Keratinocyte (primary cell): ENCODE results near the gene UBASH3B. TPM values are rescaled to one million over a fixed set of nuclear protein-coding genes. Genes with fewer than 3 reads are reported as not detected.

ENCODE experiments used
- DNase-seq: peaks from one replicate; pipeline ENCODE4 v3.0.0-alpha.2; 2011; ENCODE audit warnings: low read depth, missing footprints, low spot score
- FAIRE-seq: peaks from 2 replicates; lab custom pipeline; 2011; peaks lifted over from hg19 to GRCh38; lab: Jason Lieb, UNC
- H2AFZ ChIP-seq: 2 replicates; pipeline ENCODE4 v1.6.0; 2012; ENCODE audit warnings: low read length, control low read depth, inconsistent platforms; ENCODE audit not compliant: control insufficient read depth
- H3K27ac ChIP-seq: 2 replicates; pipeline ENCODE4 v1.5.1; 2011; ENCODE audit warnings: low read length; ENCODE audit not compliant: control insufficient read depth, insufficient read depth
- H3K27me3 ChIP-seq: 3 replicates; pipeline ENCODE4 v1.6.0; 2011; ENCODE audit warnings: low read length; ENCODE audit not compliant: control insufficient read depth, insufficient read depth; ENCODE audit errors: extremely low read depth
- H3K36me3 ChIP-seq, 2 experiments: 2 replicates in 1 of 2; 3 replicates in 1 of 2; pipeline ENCODE4 v1.5.1; 2011; ENCODE audit warnings: low read length in 2 of 2, mild to moderate bottlenecking in 1 of 2; ENCODE audit not compliant: control insufficient read depth in 2 of 2, insufficient read depth in 2 of 2; ENCODE audit errors: extremely low read depth in 1 of 2
- H3K4me1 ChIP-seq: 3 replicates; pipeline ENCODE4 v1.5.1; 2011; ENCODE audit warnings: low read length; ENCODE audit not compliant: control insufficient read depth, insufficient read depth; ENCODE audit errors: extremely low read depth
- H3K4me2 ChIP-seq: 3 replicates; pipeline ENCODE4 v1.6.0; 2011; ENCODE audit warnings: low read depth, low read length; ENCODE audit not compliant: control insufficient read depth, insufficient read depth; ENCODE audit errors: extremely low read depth
- H3K4me3 ChIP-seq, 3 experiments: fragments of 200-600 bp in 1 of 3; sonication (generic) in 1 of 3; 2 replicates in 2 of 3; 3 replicates in 1 of 3; pipeline ENCODE4 v1.5.1; 2011 to 2016; ENCODE audit warnings: low read length in 3 of 3, mild to moderate bottlenecking in 3 of 3, control low read depth in 2 of 3, inconsistent platforms in 1 of 3, low read depth in 1 of 3, mixed read lengths in 1 of 3, mixed run types in 1 of 3, moderate library complexity in 1 of 3; ENCODE audit not compliant: control insufficient read depth in 2 of 3, insufficient read depth in 2 of 3; ENCODE audit errors: extremely low read depth in 1 of 3
- H3K79me2 ChIP-seq: 2 replicates; pipeline ENCODE4 v1.6.0; 2012; ENCODE audit warnings: low read length; ENCODE audit not compliant: control insufficient read depth, insufficient read depth
- H3K9ac ChIP-seq: 3 replicates; pipeline ENCODE4 v1.6.0; 2011; ENCODE audit warnings: low read length; ENCODE audit not compliant: control insufficient read depth, insufficient read depth; ENCODE audit errors: extremely low read depth
- H3K9me1 ChIP-seq: 3 replicates; pipeline ENCODE4 v1.6.0; 2011; ENCODE audit warnings: low read length; ENCODE audit not compliant: control insufficient read depth, insufficient read depth; ENCODE audit errors: extremely low read depth
- H3K9me3 ChIP-seq: 2 replicates; pipeline ENCODE4 v1.5.1; 2012; ENCODE audit warnings: low read depth, low read length; ENCODE audit not compliant: control insufficient read depth
- H4K20me1 ChIP-seq: 3 replicates; pipeline ENCODE4 v1.6.0; 2011; ENCODE audit warnings: low read length; ENCODE audit not compliant: control insufficient read depth, insufficient read depth; ENCODE audit errors: extremely low read depth
- CTCF ChIP-seq, 3 experiments: IDR thresholded peaks in 1 of 3; conservative IDR thresholded peaks in 1 of 3; optimal IDR thresholded peaks in 1 of 3; 2 replicates in 2 of 3; 3 replicates in 1 of 3; pipeline versions ENCODE3 to v1.5.1; 2011; ENCODE audit warnings: low read length in 3 of 3, mild to moderate bottlenecking in 3 of 3, moderate library complexity in 2 of 3, control low read depth in 1 of 3, inconsistent platforms in 1 of 3; ENCODE audit not compliant: insufficient read depth in 2 of 3; ENCODE audit errors: extremely low read depth in 1 of 3
- EZH2 ChIP-seq: IDR thresholded peaks from one replicate; pipeline ENCODE4 v1.6.1; 2012; ENCODE audit warnings: inconsistent platforms, mild to moderate bottlenecking, low read length, moderate library complexity
- dilution Hi-C: fragments of 300-500 bp; cut with MboI; formaldehyde crosslinking; loops from one replicate; pipeline ENCODE4 v1.7.0; 2020; ENCODE audit warnings: low sequenced_read_pairs; ENCODE audit not compliant: extremely low pct_ligation_motif_present
- polyA plus RNA-seq, 5 experiments: library from polyadenylated mRNA; depleted of rRNA in 3 of 5; stranded (reverse) in 3 of 5; stranded (forward) in 1 of 5; unstranded in 1 of 5; fragments of >200 nt; gene quantifications; 1 replicate in 1 of 5; 2 replicates in 3 of 5; 3 replicates in 1 of 5; pipeline versions ENCODE4 v1.2.1 to v1.2.3, GENCODE V29; 2011 to 2012; ENCODE audit warnings: missing spikeins in 2 of 5, low read depth in 1 of 5, low replicate concordance in 1 of 5

Gene UBASH3B
- polyA plus RNA-seq, 1 donor (not counting 4 experiments of a cell fraction or from before 2014, with no cell fraction given), result 25.0 TPM

GRCh38 chr11:122686111-122686510 lies 30.6 kb downstream of the UBASH3B start:
- H3K79me2 ChIP-seq, result peaks cover 72% of the 10 kb centered on the region
- H3K27me3 ChIP-seq, result no peaks in the 10 kb centered on the region
- no peak for TF ChIP-seq EZH2
- no peak for TF ChIP-seq CTCF (optimal IDR thresholded peaks at IDR 0.05 in 1 of 3, IDR thresholded peaks at IDR 0.05 in 1 of 3, conservative IDR thresholded peaks at IDR 0.05 in 1 of 3; ENCODE audit: extremely low read depth in 1 of 3, insufficient read depth in 2 of 3, low read length in 3 of 3)
- no peak overlapping the region for H3K4me3 ChIP-seq
- no peak overlapping the region for H2AFZ ChIP-seq
- DNase-seq (no peak), FAIRE-seq (no peak)
- peaks cover under 1% of the 10 kb centered on the region for H4K20me1 ChIP-seq
- H3K36me3 ChIP-seq, result peaks cover 0 to 8% of the 10 kb centered on the region in 2 experiments
- dilution Hi-C loops, result no loop called here
- no peaks in the 10 kb centered on the region for H3K9me1 ChIP-seq
- no peaks in the 10 kb centered on the region for H3K9me3 ChIP-seq
- no peaks in the 10 kb centered on the region for H3K4me1 ChIP-seq
- H3K4me2 ChIP-seq, result no peak overlapping the region
- H3K27ac ChIP-seq, result no peak overlapping the region
- no peak overlapping the region for H3K9ac ChIP-seq

- DNase-seq (no peak), FAIRE-seq (no peak)
- Histone ChIP-seq H3K27me3 (no peaks in the 10 kb centered on the region), H3K79me2 (peaks cover 66% of the 10 kb centered on the region), H3K4me3 (no peak overlapping the region), H3K9ac (no peak overlapping the region), H3K27ac (no peak overlapping the region), H3K4me2 (no peak overlapping the region), H3K36me3 (peaks cover 0 to 5% of the 10 kb centered on the region in 2 experiments), H3K9me3 (no peaks in the 10 kb centered on the region), H2AFZ (no peak overlapping the region), H4K20me1 (peaks cover 2% of the 10 kb centered on the region), H3K4me1 (no peaks in the 10 kb centered on the region), H3K9me1 (no peaks in the 10 kb centered on the region)
- dilution Hi-C loops, result no loop called here
- TF ChIP-seq CTCF (optimal IDR thresholded peaks at IDR 0.05 in 1 of 3, IDR thresholded peaks at IDR 0.05 in 1 of 3, conservative IDR thresholded peaks at IDR 0.05 in 1 of 3; ENCODE audit: extremely low read depth in 1 of 3, insufficient read depth in 2 of 3, low read length in 3 of 3), result no peak
- TF ChIP-seq EZH2, result no peak
Observed at GRCh38 chr11:122690384-122690783, 34.9 kb downstream of the UBASH3B start.
